Epithelial cell of proximal tubule (primary cell): ENCODE measurements around the gene GOLGA6L7. TPM values are rescaled to one million over a fixed set of nuclear protein-coding genes. Genes with fewer than 3 reads are reported as not detected.
"Not testable (repeated sequence)": the region's sequence is repeated elsewhere in the genome, so short reads cannot be mapped to it uniquely, and the experiment has no call there.

Experiments
- DNase-seq: peaks from one replicate; pipeline ENCODE4 v3.0.0-alpha.2; 2011; ENCODE audit warnings: low read depth
- H3K4me3 ChIP-seq: 2 replicates; pipeline ENCODE4 v1.5.1; 2011; ENCODE audit warnings: low read depth, mild to moderate bottlenecking, low read length
- CTCF ChIP-seq: conservative IDR thresholded peaks from 2 replicates; pipeline ENCODE4 v1.5.1; 2012; ENCODE audit warnings: low read depth, mild to moderate bottlenecking, low read length
- total RNA-seq: library from RNA; depleted of rRNA; stranded (reverse); fragments of >200 nt; gene quantifications from 2 replicates; pipeline ENCODE4 v1.2.3, GENCODE V29; 2015

Gene GOLGA6L7
- total RNA-seq, 1 donor from 2014 or later, result not detected

GRCh38 chr15:28891588-28891987 is 43.1 kb upstream of the GOLGA6L7 start:
- TF ChIP-seq CTCF, result no peak
- no peak for DNase-seq
- H3K4me3 ChIP-seq, result no peak overlapping the region

GRCh38 chr15:28890711-28891495 is 42.5 kb upstream of the GOLGA6L7 start:
- H3K4me3 ChIP-seq, result no peak overlapping the region
- TF ChIP-seq CTCF, result no peak
- no peak for DNase-seq

DNA sequence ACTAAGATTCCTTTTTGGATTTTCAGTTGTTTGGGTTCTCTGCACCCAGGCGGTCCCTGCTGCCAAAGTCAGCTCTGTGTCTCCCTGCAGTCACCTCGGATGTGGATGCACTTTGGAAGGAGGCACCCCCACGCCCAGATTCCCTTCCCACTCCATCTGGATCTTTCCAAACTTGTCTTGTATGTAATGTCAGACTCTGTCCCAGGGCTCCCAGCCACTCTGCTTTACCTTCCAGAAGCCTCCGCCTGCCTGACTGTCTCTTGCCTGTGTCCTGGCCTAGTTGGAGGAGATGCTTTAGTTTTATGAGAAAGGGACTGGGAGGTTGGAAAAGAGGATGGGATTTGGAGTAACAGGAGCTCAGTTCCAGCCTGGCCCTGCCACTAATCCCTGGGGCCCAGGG is 41.8 kb upstream of the GOLGA6L7 start:
- not testable (repeated sequence) for DNase-seq, H3K4me3 ChIP-seq

- not testable (repeated sequence) for DNase-seq
These were observed 41.4 kb upstream of the GOLGA6L7 start for GRCh38 chr15:28889871-28890270.

DNA sequence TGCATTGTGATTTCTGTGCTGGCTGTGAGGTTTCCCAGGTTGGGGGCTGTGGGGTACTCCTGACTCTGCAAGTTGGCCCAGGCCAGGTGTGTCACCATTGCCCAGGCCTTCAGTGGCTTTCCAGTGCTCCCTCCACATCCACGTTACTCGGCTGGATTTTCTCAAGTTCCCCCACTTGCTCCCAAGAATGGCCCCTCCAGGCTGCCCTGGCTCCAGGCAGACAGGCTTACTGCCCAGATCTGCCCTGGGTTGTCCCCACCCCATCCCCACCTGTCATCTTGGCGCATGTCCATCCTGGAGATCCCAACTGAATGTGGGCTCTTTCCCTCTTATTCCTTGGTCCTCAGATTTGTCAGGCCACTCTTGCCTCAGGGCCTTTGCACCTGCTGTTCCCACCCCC is 40.9 kb upstream of the GOLGA6L7 start:
- TF ChIP-seq CTCF, result no peak
- H3K4me3 ChIP-seq, result no peak overlapping the region
- no peak for DNase-seq

More at GRCh38 chr15:28889871-28890270, 41.4 kb upstream of the GOLGA6L7 start:
- H3K4me3 ChIP-seq, result not testable (repeated sequence)

DNA sequence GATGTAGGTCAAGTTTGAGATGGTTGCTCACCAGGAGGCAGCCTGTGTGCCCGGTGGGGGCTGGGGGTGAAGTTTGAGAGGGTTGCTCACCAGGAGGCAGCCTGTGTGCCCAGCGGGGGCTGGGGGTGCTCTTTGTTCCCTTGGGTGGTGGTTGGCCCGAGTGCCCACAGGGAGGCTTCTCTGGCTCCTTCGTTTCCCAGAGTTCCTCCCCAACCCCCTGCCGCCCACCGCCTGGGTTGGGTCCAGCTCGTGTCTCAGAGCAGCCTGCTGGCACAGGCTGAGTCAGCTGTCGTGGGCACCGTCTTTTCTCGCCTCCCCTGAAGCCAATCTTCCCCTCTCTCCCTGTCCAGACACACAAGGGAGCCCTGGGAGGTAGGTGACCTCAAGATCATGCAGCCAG is 40.5 kb upstream of the GOLGA6L7 start:
- H3K4me3 ChIP-seq, result no peak overlapping the region
- DNase-seq, result no peak
- TF ChIP-seq CTCF, result no peak

GRCh38 chr15:28888302-28888894 is 40.0 kb upstream of the GOLGA6L7 start:
- DNase-seq, result no peak
- H3K4me3 ChIP-seq, result no peak overlapping the region
- no peak for TF ChIP-seq CTCF
